HEK293 (cell line): ENCODE results near the gene HOXB9.
A peak's percentile ranks its signal among the peaks of the same experiment; 100 is the strongest.

ENCODE experiments used
- BCL11A ChIP-seq: fragments of 450-650 bp; formaldehyde crosslinking; IDR thresholded peaks from 2 replicates; pipeline ENCODE4 v1.5.1; 2016; ENCODE audit warnings: low read depth, missing biosample characterization, missing genetic modification characterization
- FEZF1 ChIP-seq: fragments of 450-650 bp; formaldehyde crosslinking; IDR thresholded peaks from 2 replicates; pipeline ENCODE4 v1.5.1; 2016; ENCODE audit warnings: missing biosample characterization, missing genetic modification characterization
- PRDM4 ChIP-seq: fragments of 450-650 bp; formaldehyde crosslinking; IDR thresholded peaks from 2 replicates; pipeline ENCODE4 v1.5.1; 2017; ENCODE audit warnings: missing biosample characterization, missing genetic modification characterization
- REST ChIP-seq: fragments of 450-650 bp; formaldehyde crosslinking; IDR thresholded peaks from 2 replicates; pipeline ENCODE4 v1.5.1; 2016; ENCODE audit warnings: missing biosample characterization, missing genetic modification characterization
- SP2 ChIP-seq: fragments of 450-650 bp; formaldehyde crosslinking; IDR thresholded peaks from 2 replicates; pipeline ENCODE4 v1.5.1; 2016; ENCODE audit warnings: missing biosample characterization, missing genetic modification characterization
- TSHZ1 ChIP-seq: fragments of 450-650 bp; formaldehyde crosslinking; IDR thresholded peaks from 2 replicates; pipeline ENCODE4 v1.5.1; 2016; ENCODE audit warnings: missing biosample characterization, missing genetic modification characterization, borderline replicate concordance
- YY2 ChIP-seq: fragments of 450-650 bp; formaldehyde crosslinking; IDR thresholded peaks from 2 replicates; pipeline ENCODE4 v1.5.1; 2016; ENCODE audit warnings: missing biosample characterization, missing genetic modification characterization
- ZBTB26 ChIP-seq: fragments of 450-650 bp; formaldehyde crosslinking; optimal IDR thresholded peaks from 2 replicates; pipeline ENCODE3; 2016; ENCODE audit warnings: missing biosample characterization, mild to moderate bottlenecking, missing genetic modification characterization
- ZNF112 ChIP-seq: fragments of 450-650 bp; formaldehyde crosslinking; IDR thresholded peaks from 2 replicates; pipeline ENCODE4 v1.5.0; 2017; ENCODE audit warnings: missing biosample characterization, missing genetic modification characterization
- ZNF16 ChIP-seq: fragments of 450-650 bp; formaldehyde crosslinking; IDR thresholded peaks from 2 replicates; pipeline ENCODE4 v1.5.1; 2016; ENCODE audit warnings: low read depth, missing biosample characterization, missing genetic modification characterization
- ZNF184 ChIP-seq: fragments of 450-650 bp; IDR thresholded peaks from 2 replicates; pipeline ENCODE4 v1.5.1; 2018; ENCODE audit warnings: missing biosample characterization, mild to moderate bottlenecking, missing genetic modification characterization
- ZNF221 ChIP-seq: fragments of 450-650 bp; formaldehyde crosslinking; IDR thresholded peaks from 2 replicates; pipeline ENCODE4 v1.5.1; 2017; ENCODE audit warnings: missing biosample characterization, missing genetic modification characterization, borderline replicate concordance
- ZNF354C ChIP-seq: fragments of 450-650 bp; formaldehyde crosslinking; IDR thresholded peaks from 2 replicates; pipeline ENCODE4 v1.5.1; 2016; ENCODE audit warnings: missing biosample characterization, missing genetic modification characterization, low read depth, borderline replicate concordance
- ZNF394 ChIP-seq: fragments of 450-650 bp; formaldehyde crosslinking; IDR thresholded peaks from 2 replicates; pipeline ENCODE4 v1.5.1; 2016; ENCODE audit warnings: missing biosample characterization, missing genetic modification characterization, mild to moderate bottlenecking, moderate library complexity, borderline replicate concordance
- ZNF398 ChIP-seq: fragments of 450-650 bp; formaldehyde crosslinking; IDR thresholded peaks from 2 replicates; pipeline ENCODE4 v1.5.1; 2017; ENCODE audit warnings: missing biosample characterization, missing genetic modification characterization
- ZNF416 ChIP-seq: fragments of 450-650 bp; formaldehyde crosslinking; IDR thresholded peaks from 2 replicates; pipeline ENCODE4 v1.5.1; 2016; ENCODE audit warnings: missing biosample characterization, missing genetic modification characterization
- ZNF48 ChIP-seq: fragments of 450-650 bp; formaldehyde crosslinking; IDR thresholded peaks from 2 replicates; pipeline ENCODE4 v1.5.1; 2016; ENCODE audit warnings: missing biosample characterization, missing genetic modification characterization
- ZNF544 ChIP-seq: fragments of 450-650 bp; formaldehyde crosslinking; IDR thresholded peaks from 2 replicates; pipeline ENCODE4 v1.5.0; 2017; ENCODE audit warnings: missing biosample characterization, missing genetic modification characterization
- ZNF654 ChIP-seq: fragments of 450-650 bp; formaldehyde crosslinking; IDR thresholded peaks from 2 replicates; pipeline ENCODE4 v1.5.1; 2016; ENCODE audit warnings: low read depth, missing biosample characterization, missing genetic modification characterization
- ZNF664 ChIP-seq: fragments of 450-650 bp; formaldehyde crosslinking; IDR thresholded peaks from 2 replicates; pipeline ENCODE4 v1.5.1; 2016; ENCODE audit warnings: missing biosample characterization, missing genetic modification characterization
- ZNF704 ChIP-seq: fragments of 450-650 bp; formaldehyde crosslinking; IDR thresholded peaks from 2 replicates; pipeline ENCODE4 v1.5.1; 2016; ENCODE audit warnings: missing biosample characterization, missing genetic modification characterization
- ZSCAN16 ChIP-seq: fragments of 450-650 bp; formaldehyde crosslinking; IDR thresholded peaks from 2 replicates; pipeline ENCODE4 v1.5.1; 2016; ENCODE audit warnings: missing biosample characterization, missing genetic modification characterization
- ZSCAN5A ChIP-seq: fragments of 450-650 bp; formaldehyde crosslinking; IDR thresholded peaks from 2 replicates; pipeline ENCODE4 v1.5.1; 2016; ENCODE audit warnings: missing biosample characterization, missing genetic modification characterization

HOXB9 gene

GRCh38 chr17:48576479-48577309, 49.5 kb downstream of the HOXB9 start (continued):
- TF ChIP-seq REST (tag by site-specific recombination) (no peak), TSHZ1 (tag by site-specific recombination) (no peak), BCL11A (no peak), ZNF398 (tag by site-specific recombination) (peak; percentile 88), ZNF416 (tag by site-specific recombination) (no peak), ZSCAN16 (tag by site-specific recombination) (no peak), ZNF354C (tag by site-specific recombination) (no peak), PRDM4 (tag by site-specific recombination) (peak; percentile 59; the same call in 1 of the 2 replicates), ZNF544 (tag by site-specific recombination) (no peak), FEZF1 (tag by site-specific recombination) (no peak; the same call in 1 of the 2 replicates), ZNF48 (tag by site-specific recombination) (no peak), ZNF112 (no peak), ZNF654 (no peak), ZBTB26 (tag by site-specific recombination) (peak; percentile 20), ZNF221 (no peak), ZNF704 (tag by site-specific recombination) (no peak), SP2 (tag by site-specific recombination) (no peak), ZSCAN5A (tag by site-specific recombination) (no peak), ZNF664 (tag by site-specific recombination) (no peak), ZNF184 (no peak), ZNF394 (tag by site-specific recombination) (no peak), YY2 (no peak), ZNF16 (peak; percentile 32; the same call in 1 of the 2 replicates)
